Thoracic aorta (tissue), 2 donors: ENCODE measurements around the gene PBRM1. TPM values are rescaled to one million over a fixed set of nuclear protein-coding genes. Genes with fewer than 3 reads are reported as not detected.
A peak's percentile ranks its signal among the peaks of the same experiment; 100 is the strongest.

Experiments used
- ATAC-seq: fragments of 150-250 bp; one replicate; pipeline ENCODE4 v1.8.0; 2017; ENCODE audit warnings: low read depth; ENCODE audit not compliant: insufficient number of reproducible peaks, low FRiP score
- DNase-seq: peaks from one replicate; pipeline ENCODE4 v3.0.0-alpha.2; 2020; ENCODE audit warnings: low spot score
- H3K27ac ChIP-seq, 2 donors: fragments of 200-600 bp; sonication (generic); 1 replicate in 1 of 2; 2 replicates in 1 of 2; pipeline ENCODE4 v1.5.1; 2016; ENCODE audit warnings: mild to moderate bottlenecking in 2 of 2, moderate library complexity in 2 of 2
- H3K27me3 ChIP-seq: fragments of 200-600 bp; sonication (generic); replicated peaks from 2 replicates; pipeline ENCODE4 v1.6.0; 2016; ENCODE audit warnings: mild to moderate bottlenecking; ENCODE audit not compliant: insufficient read depth
- H3K36me3 ChIP-seq: fragments of 200-600 bp; sonication (generic); one replicate; pipeline ENCODE4 v1.5.1; 2016
- H3K4me1 ChIP-seq, 2 donors: fragments of 200-600 bp; sonication (generic); 1 replicate in 1 of 2; 2 replicates in 1 of 2; pipeline versions ENCODE4 v1.5.1 to v1.6.0; 2016; ENCODE audit warnings: low read depth in 2 of 2, mild to moderate bottlenecking in 1 of 2; ENCODE audit not compliant: control insufficient read depth in 1 of 2
- H3K4me3 ChIP-seq: fragments of 200-600 bp; sonication (generic); 2 replicates; pipeline ENCODE4 v1.5.1; 2016; ENCODE audit warnings: mild to moderate bottlenecking
- H3K9me3 ChIP-seq: fragments of 200-600 bp; sonication (generic); 2 replicates; pipeline ENCODE4 v1.5.1; 2016
- CTCF ChIP-seq: fragments of 200-600 bp; sonication (generic); IDR thresholded peaks from one replicate; pipeline ENCODE4 v1.5.1; 2019; ENCODE audit warnings: antibody characterized with exemption
- total RNA-seq, 2 donors: library from RNA; depleted of rRNA; stranded (reverse); fragments of >200 nt; gene quantifications; one replicate each; pipeline versions ENCODE4 v1.1.0 to v1.2.3, GENCODE V29; 2016

Gene PBRM1
- total RNA-seq, 2 donors from 2014 or later = 84.5 to 87.2 TPM

- H3K27me3 ChIP-seq = no peaks in the 10 kb centered on the region
- no peak for ATAC-seq
Observed at GRCh38 chr3:52671676-52672075, 14.0 kb downstream of the PBRM1 start.

GRCh38 chr3:52670621-52671521 is 14.8 kb downstream of the PBRM1 start:
- Histone ChIP-seq H3K27me3 (no peaks in the 10 kb centered on the region), H3K36me3 (peaks cover 7% of the 10 kb centered on the region), H3K9me3 (no peaks in the 10 kb centered on the region), H3K4me1 (peaks cover 5 to 22% of the 10 kb centered on the region in 2 donors), H3K27ac (peak overlapping the region; percentile 60 to 71), H3K4me3 (no peak overlapping the region)
- TF ChIP-seq CTCF = no peak
- DNase-seq = peak; percentile 7
- peak; percentile 94 for ATAC-seq

More at GRCh38 chr3:52671676-52672075, 14.0 kb downstream of the PBRM1 start:
- no peak for TF ChIP-seq CTCF
- Histone ChIP-seq H3K9me3 (no peaks in the 10 kb centered on the region), H3K27ac (peak overlapping the region; percentile 60 to 65), H3K4me1 (peaks cover 5 to 22% of the 10 kb centered on the region in 2 donors), H3K36me3 (peaks cover 10% of the 10 kb centered on the region), H3K4me3 (no peak overlapping the region)
- no peak for DNase-seq

- no peak overlapping the region for H3K27ac ChIP-seq
- TF ChIP-seq CTCF = no peak
- H3K36me3 ChIP-seq = peaks cover 35% of the 10 kb centered on the region
- ATAC-seq (no peak), DNase-seq (no peak)
- H3K4me1 ChIP-seq = no peaks in the 10 kb centered on the region
- H3K9me3 ChIP-seq = no peaks in the 10 kb centered on the region
- H3K4me3 ChIP-seq = no peak overlapping the region
- H3K27me3 ChIP-seq = no peaks in the 10 kb centered on the region
Observed at GRCh38 chr3:52663098-52663497, 22.6 kb downstream of the PBRM1 start.

GRCh38 chr3:52660046-52660445 is 25.7 kb downstream of the PBRM1 start:
- Histone ChIP-seq H3K27ac (no peak overlapping the region), H3K36me3 (peaks cover 47% of the 10 kb centered on the region)
- TF ChIP-seq CTCF = no peak

GRCh38 chr3:52655895-52656294 is 29.8 kb downstream of the PBRM1 start:
- Histone ChIP-seq H3K36me3 (peaks cover 38% of the 10 kb centered on the region), H3K27ac (no peak overlapping the region), H3K27me3 (no peaks in the 10 kb centered on the region), H3K4me1 (no peaks in the 10 kb centered on the region), H3K9me3 (no peaks in the 10 kb centered on the region), H3K4me3 (no peak overlapping the region)
- TF ChIP-seq CTCF = no peak
- DNase-seq (no peak), ATAC-seq (no peak)

More at GRCh38 chr3:52660046-52660445, 25.7 kb downstream of the PBRM1 start:
- no peaks in the 10 kb centered on the region for H3K4me1 ChIP-seq
- no peaks in the 10 kb centered on the region for H3K27me3 ChIP-seq
- H3K9me3 ChIP-seq = no peaks in the 10 kb centered on the region
- H3K4me3 ChIP-seq = no peak overlapping the region
- no peak for ATAC-seq
- no peak for DNase-seq
